NCI-H748 (cell line): ENCODE results near the gene DNAJC13.
A peak's percentile ranks its signal among the peaks of the same experiment; 100 is the strongest.
"Not testable (repeated sequence)": the region's sequence is repeated elsewhere in the genome, so short reads cannot be mapped to it uniquely, and the experiment has no call there.

Experiments
- DNase-seq: peaks from one replicate; lab custom pipeline; 2025; ENCODE audit not compliant: unreplicated experiment; lab: John Stamatoyannopoulos, UW

DNAJC13 gene

GRCh38 chr3:132416807-132417694, at the start of gene DNAJC13:
Gene DNAJC13 (plus strand): TSS chr3:132417502. CDS start chr3:132434551, 17,049 bp downstream.
- DNase-seq = peak; percentile 91

GRCh38 chr3:132368515-132368914, 48.8 kb upstream of the DNAJC13 start:
- no peak for DNase-seq

- DNase-seq = no peak
Measured at GRCh38 chr3:132368962-132369361, 48.3 kb upstream of the DNAJC13 start.

- peak; percentile 61 for DNase-seq
Measured at GRCh38 chr3:132376945-132377354, 40.4 kb upstream of the DNAJC13 start.

GRCh38 chr3:132378048-132378762, 39.1 kb upstream of the DNAJC13 start:
- DNase-seq = no peak

- peak; percentile 71 for DNase-seq
Measured at GRCh38 chr3:132378846-132379245, 38.5 kb upstream of the DNAJC13 start.

- no peak for DNase-seq
Measured at GRCh38 chr3:132380920-132381319, 36.4 kb upstream of the DNAJC13 start.

- DNase-seq = no peak
Measured at GRCh38 chr3:132381348-132381944, 35.9 kb upstream of the DNAJC13 start.

GRCh38 chr3:132382267-132382666, 35.0 kb upstream of the DNAJC13 start:
- DNase-seq = no peak

GRCh38 chr3:132382688-132383194, 34.6 kb upstream of the DNAJC13 start:
- DNase-seq = no peak

GRCh38 chr3:132386259-132386658, 31.0 kb upstream of the DNAJC13 start:
- no peak for DNase-seq

- DNase-seq = not testable (repeated sequence)
Measured at GRCh38 chr3:132392675-132393074, 24.6 kb upstream of the DNAJC13 start.

GRCh38 chr3:132394320-132394719, 23.0 kb upstream of the DNAJC13 start:
- DNase-seq = no peak

GRCh38 chr3:132395126-132395525, 22.2 kb upstream of the DNAJC13 start:
- DNase-seq = no peak

- DNase-seq = no peak
Measured at GRCh38 chr3:132396255-132396654, 21.0 kb upstream of the DNAJC13 start.

- DNase-seq = not testable (repeated sequence)
Measured at GRCh38 chr3:132396776-132397175, 20.5 kb upstream of the DNAJC13 start.

- DNase-seq = peak; percentile 41
Measured at GRCh38 chr3:132399054-132399929, 18.0 kb upstream of the DNAJC13 start.

- no peak for DNase-seq
Measured at GRCh38 chr3:132401255-132401654, 16.0 kb upstream of the DNAJC13 start.

- DNase-seq = no peak
Measured at GRCh38 chr3:132404276-132404675, 13.0 kb upstream of the DNAJC13 start.

GRCh38 chr3:132405188-132405587, 12.1 kb upstream of the DNAJC13 start:
- peak; percentile 14 for DNase-seq
